SW 1271 (cell line): ENCODE data around the gene PCNX4.

ENCODE experiments used
- DNase-seq, 2 experiments: peaks; one replicate each; lab custom pipeline; 2025; lab: John Stamatoyannopoulos, UW

Gene PCNX4

DNA sequence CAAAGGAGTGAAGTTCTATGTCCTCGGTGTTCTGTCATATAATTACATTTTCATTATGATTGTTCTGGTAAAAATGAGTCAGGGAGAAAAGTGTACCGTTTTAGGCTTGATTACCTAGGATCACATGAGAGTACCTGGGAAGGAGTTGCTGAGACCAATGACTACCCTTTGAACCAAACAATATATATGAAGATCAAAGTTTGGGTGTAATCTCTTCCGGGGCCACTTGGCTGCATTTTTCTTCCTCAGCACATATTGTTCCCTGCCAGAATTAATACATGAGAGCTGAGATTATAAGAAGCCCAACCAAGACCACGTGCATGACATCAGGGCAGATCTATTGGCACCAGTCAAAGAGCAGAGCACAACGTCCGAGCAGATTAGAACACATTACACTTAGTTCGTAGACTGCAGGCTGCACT, 114.5 kb downstream of the PCNX4 start:
- DNase-seq: no peak

DNA sequence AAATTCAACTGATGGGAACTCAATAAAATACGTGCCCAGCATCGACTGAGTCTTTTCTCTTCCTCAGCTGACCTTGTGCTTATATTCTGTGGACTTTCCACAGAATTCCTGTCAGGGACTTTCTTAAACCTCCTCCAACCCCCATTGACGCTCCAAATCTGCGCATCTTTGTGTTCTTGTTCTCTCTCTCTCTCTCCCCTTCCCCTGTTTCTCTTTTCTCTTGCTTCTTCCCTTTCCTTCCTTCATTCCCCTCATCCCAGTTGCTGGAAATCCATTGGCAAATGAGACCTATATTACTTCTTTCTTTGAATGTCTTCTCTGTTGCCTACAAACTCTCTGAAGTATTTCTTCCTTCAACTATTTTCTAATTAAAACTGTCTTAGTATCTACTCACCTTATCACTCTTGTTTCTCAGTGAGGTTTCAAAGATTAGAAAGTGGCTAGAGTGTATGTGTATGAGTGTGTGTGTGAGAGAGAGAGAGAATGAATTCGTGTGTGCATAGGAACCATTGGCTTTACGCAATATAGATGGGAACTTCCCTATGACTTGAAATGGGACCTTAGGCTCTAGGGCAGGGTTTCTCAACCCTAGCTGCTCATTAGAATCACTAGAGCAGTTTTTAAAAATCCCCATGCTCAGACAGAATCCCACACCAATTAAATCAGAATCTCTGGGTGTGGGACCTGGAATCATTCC, 115.3 kb downstream of the PCNX4 start:
- no peak for DNase-seq

DNA sequence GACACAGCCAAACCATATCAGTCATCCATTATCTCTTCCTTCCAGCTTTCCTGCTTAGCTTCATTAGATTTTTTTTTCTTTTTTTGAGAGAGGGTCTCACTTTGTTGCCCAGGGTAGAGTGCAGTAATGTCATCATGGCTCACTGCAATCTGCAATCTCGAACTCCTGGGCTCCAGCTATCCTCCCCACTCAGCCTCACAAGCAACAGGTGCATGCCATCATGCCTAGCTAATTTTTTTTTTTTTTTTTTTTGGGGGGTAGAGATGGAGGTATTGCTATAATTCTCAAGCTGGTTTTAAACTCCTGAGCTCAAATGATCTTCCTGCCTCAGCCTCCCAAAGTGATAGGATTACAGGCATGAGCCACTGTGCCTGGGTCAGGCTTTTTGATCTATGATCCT, 119.0 kb downstream of the PCNX4 start:
- no peak for DNase-seq

DNA sequence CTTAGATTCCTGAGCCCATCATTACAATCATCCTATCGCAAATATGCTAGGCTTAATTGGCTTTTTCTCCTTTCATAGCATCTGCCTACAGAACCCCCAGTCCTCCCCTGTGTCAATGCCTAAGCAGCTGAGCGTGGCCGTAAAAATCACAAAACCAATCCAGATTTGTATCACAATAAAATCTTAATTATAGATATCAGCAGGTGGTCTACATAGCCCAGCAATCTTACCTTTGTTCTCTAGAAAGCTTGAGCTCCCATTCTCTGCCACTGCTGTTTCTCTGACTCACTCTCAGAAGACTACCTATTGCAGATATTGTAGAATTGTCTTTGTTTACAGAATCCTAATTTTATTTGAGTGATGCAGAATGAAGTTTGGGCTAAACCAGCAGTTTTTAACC, 119.4 kb downstream of the PCNX4 start:
- no peak for DNase-seq

DNA sequence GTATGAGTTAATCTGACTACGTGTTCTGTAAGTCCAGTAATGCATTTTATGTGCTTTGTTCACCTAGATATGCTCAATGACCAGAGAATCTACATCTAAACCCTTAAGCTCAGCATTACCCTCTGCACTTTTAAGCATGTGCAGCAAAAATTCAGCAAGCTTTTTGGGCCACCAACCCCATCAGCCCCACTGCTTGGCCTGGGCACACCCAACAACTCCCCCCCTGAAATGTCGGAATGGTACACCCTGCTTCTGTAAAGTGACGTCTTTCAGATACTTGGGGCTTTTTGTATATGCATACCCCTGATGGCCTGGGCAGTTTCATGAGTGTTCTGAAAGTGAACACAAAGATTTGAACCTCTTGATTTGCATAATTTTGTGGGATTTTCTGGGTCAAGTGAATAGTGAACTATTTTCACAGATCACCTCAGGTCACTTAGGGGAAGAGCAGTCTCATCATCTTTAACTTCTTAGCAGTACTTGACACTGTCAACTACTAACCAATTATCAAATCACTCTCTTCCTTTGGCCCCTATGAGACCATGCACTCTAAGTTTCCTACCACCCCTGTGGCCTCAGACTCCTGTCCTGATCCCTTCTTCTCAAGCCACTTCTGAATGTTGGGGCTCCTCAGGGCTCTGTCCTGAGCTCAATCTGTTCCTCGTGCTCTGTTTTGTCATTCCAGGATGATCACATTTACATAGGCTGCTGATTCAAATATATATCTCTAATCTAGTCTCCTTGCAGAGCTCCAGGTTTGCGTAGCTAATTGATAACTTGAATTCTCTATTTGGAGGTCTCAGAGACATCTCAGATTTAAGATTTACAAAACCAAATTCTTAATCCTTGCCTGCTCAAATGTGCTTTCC, 121.0 kb downstream of the PCNX4 start:
- no peak for DNase-seq

DNA sequence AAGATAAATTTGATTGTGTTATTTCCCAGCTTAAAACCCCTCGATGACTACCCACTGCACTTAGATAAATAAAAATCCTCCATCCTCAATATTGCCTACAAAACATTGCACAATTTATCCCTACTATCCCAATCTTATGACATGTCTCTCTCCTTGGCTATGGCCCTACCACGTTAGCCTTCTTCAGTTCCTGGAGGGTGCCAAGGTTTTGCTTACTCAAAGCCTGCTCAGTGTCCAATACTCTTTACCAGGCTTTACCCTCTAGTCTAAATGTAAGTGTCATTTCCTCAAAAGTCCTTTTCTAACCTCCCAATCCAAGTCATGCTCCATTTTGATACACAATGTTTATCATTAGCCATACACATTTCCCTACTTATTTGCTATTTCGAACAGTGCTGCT, 122.3 kb downstream of the PCNX4 start:
- DNase-seq: no peak

DNA sequence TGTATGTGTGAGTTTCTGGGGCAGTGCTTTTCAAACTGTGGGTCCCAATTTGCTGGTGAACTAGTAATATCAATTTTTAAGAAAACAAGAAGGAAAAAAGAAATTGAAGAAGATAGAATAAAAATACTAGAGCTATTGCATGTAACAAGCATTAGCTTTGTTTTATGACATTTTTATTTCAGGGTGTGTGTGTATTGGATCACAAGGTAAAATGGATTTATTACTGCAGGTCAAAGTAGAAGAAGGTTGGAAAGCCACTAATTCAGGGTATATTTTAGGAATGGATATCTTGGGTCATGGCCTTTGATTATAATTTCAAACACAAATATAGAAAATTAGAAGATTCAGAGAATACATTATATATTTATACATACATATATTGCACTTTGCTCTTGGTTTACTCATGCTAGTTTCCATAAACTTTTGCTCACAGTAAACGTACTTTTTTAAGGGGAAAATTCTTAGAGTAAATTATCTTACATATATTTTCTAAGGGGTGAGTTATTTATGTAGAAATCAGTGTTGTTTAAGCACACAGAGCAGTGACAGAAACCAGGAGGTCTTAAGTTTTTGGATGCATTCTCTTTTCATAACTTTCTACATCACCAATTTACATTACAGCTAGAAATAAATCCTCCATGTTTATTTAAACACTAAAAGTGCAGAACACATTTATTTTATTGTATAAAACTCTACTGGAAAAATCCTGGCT, 122.8 kb downstream of the PCNX4 start:
- DNase-seq: no peak

DNA sequence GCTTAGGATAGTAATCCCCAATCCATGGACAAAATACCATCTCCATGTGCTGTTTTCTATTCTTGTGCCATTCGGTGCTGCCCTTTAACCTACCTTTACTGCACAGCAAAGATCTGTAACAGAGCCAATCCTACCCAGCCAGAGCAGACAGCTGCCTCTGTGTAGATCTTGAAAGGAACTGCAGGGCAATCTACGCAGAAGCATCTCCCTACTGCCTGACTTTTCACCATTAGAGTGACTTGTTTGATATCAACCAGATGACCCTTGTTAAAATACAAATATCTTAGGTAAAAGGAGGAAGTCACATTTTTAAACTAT, 123.4 kb downstream of the PCNX4 start:
- DNase-seq: no peak

DNA sequence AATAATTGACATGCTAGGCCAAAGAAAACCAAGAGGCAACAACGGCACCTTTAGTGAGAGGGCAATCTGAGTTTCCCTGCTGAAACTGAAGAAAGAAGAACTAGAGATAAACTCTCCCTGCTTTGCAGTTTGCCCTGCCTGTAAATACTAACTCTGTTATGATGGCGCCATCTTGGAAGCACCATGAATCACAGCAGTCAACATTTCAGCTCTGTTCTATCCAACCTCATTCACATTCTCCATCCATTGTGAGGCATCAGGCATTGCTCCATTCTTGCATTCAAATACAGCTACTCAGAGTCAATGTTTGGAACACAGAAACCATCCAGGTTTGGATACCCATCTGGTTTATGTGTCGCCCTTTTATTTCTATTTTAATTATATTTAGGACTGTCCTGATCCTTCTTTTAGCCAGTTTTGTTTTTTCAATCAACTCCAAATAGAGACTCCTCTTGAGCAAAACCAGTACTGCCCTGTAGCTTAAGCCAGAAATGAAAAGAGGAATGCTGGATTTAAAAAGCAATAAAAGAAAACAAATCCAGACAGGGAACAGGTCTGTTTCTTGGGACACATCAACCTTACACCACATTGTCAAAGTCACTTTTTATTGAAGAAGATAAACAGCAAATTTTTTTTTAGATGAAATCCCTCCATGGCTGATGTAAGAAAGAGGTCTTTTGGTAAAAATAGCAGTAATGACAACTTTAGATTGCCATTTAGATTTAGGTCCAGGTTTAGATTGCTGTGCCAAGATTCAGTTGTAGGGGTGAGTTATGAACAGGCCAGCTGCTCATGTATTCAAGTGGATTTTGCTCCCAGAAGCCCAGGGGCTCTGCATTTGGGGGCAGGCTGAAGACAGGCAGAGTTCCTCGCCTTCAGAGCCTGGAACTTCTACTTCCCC, 124.0 kb downstream of the PCNX4 start:
- no peak for DNase-seq

DNA sequence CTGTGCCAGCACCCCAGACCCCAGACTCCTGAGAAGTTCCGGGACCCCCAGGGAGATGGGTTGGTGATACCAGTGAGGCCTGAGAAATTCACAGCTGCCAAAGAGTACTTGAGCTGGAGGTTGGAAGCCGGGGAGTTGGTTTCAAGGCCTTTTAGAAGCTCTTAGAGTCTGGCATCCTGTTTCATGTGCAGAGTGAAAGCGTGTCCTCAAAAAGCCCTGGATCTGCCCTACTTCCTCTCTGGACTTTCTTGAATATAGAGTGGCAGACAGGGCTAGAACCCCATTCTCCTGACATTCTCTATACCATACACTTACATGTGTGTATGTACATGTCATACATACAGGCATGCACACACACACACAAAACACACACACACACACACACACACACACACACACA, 126.0 kb downstream of the PCNX4 start:
- DNase-seq: no peak
